Panc1 (cell line): ENCODE measurements around the gene SLC9A1. TPM values are rescaled to one million over a fixed set of nuclear protein-coding genes. Genes with fewer than 3 reads are reported as not detected.
"Not testable (repeated sequence)": the region's sequence is repeated elsewhere in the genome, so short reads cannot be mapped to it uniquely, and the experiment has no call there.

Experiments
- ATAC-seq: fragments of 200-7000 bp; cut with Tn5 transposase; 2 replicates; pipeline ENCODE4 v1.9.1; 2020; ENCODE audit warnings: mild to moderate bottlenecking, moderate library complexity
- BruUV-seq: library from RNA; stranded (reverse); fragments of 400-500 nt; replicated peaks from 2 replicates; lab custom pipeline; 2021; lab: Mats Ljungman, UMichigan
- CTCF ChIA-PET: fragments of 300-600 bp; sonication (Branson Sonifier 250); formaldehyde crosslinking; loops from one replicate; lab custom pipeline; 2022; ENCODE audit warnings: antibody characterized with exemption; lab: Charles Lee
- POLR2A ChIA-PET: fragments of 300-600 bp; sonication (Branson Sonifier 250); formaldehyde crosslinking; loops from one replicate; lab custom pipeline; 2022; ENCODE audit warnings: antibody characterized with exemption; lab: Charles Lee
- DNase-seq: peaks from one replicate; pipeline ENCODE4 v3.0.0-alpha.2; 2010; ENCODE audit warnings: low read depth, low spot score
- H3K27ac ChIP-seq: 2 replicates; pipeline ENCODE4 v1.5.1; 2011; ENCODE audit warnings: mild to moderate bottlenecking, low read length, inconsistent platforms
- H3K27me3 ChIP-seq: fragments of 200-500 bp; sonication (Bioruptor generic); 2 replicates; pipeline ENCODE4 v1.6.0; 2014; ENCODE audit warnings: low read length, inconsistent platforms; ENCODE audit not compliant: control insufficient read depth, insufficient read depth
- H3K36me3 ChIP-seq: fragments of 200-500 bp; sonication (Bioruptor generic); 2 replicates; pipeline ENCODE4 v1.5.1; 2014; ENCODE audit warnings: inconsistent platforms, mild to moderate bottlenecking, low read length, moderate library complexity; ENCODE audit not compliant: control insufficient read depth, insufficient read depth
- H3K4me1 ChIP-seq: 2 replicates; pipeline ENCODE4 v1.5.1; 2011; ENCODE audit warnings: inconsistent platforms, mild to moderate bottlenecking, low read length, moderate library complexity; ENCODE audit not compliant: control insufficient read depth, insufficient read depth
- H3K4me3 ChIP-seq, 2 experiments: 2 replicates each; pipeline ENCODE4 v1.5.1; 2011 to 2012; ENCODE audit warnings: low read depth in 2 of 2, low read length in 2 of 2, mild to moderate bottlenecking in 2 of 2, inconsistent platforms in 1 of 2, moderate library complexity in 1 of 2
- H3K9me3 ChIP-seq: fragments of 200-500 bp; sonication (Bioruptor generic); 2 replicates; pipeline ENCODE4 v1.5.1; 2014; ENCODE audit warnings: low read depth, mild to moderate bottlenecking, inconsistent platforms, low read length, moderate library complexity; ENCODE audit not compliant: control insufficient read depth, insufficient read depth
- CTCF ChIP-seq: fragments of 450-650 bp; IDR thresholded peaks from 2 replicates; pipeline ENCODE4 v1.5.1; 2017; ENCODE audit warnings: mild to moderate bottlenecking
- POLR2AphosphoS5 ChIP-seq: IDR thresholded peaks from 2 replicates; pipeline ENCODE4 v1.6.1; 2012; ENCODE audit warnings: mild to moderate bottlenecking, low read depth, low read length, moderate library complexity
- REST ChIP-seq, 2 experiments: IDR thresholded peaks; 2 replicates each; pipeline ENCODE4 v1.6.1; 2011 to 2012; ENCODE audit warnings: low read depth in 2 of 2, control low read depth in 1 of 2, low read length in 1 of 2, mild to moderate bottlenecking in 1 of 2, moderate library complexity in 1 of 2; ENCODE audit not compliant: insufficient read depth in 1 of 2
- SIN3A ChIP-seq: IDR thresholded peaks from 2 replicates; pipeline ENCODE4 v1.6.1; 2012; ENCODE audit warnings: low read depth, mild to moderate bottlenecking, low read length, moderate library complexity, borderline replicate concordance; ENCODE audit not compliant: insufficient read depth
- TCF7L2 ChIP-seq: IDR thresholded peaks from 2 replicates; pipeline ENCODE4 v1.6.1; 2011; ENCODE audit warnings: mild to moderate bottlenecking, low read depth, low read length, inconsistent platforms
- in situ Hi-C: cut with HindIII; loops from 2 replicates; pipeline ENCODE4 v1.10.0; 2016; ENCODE audit warnings: low sequenced_read_pairs, low pct_unique_long_range_greater_than_20kb
- intact Hi-C: fragments of 100-400 bp; cut with micrococcal nuclease; formaldehyde crosslinking; loops from one replicate; pipeline ENCODE4 v1.10.0; 2022; ENCODE audit not compliant: unreplicated experiment
- total RNA-seq: library from RNA; stranded (reverse); gene quantifications from one replicate; pipeline ENCODE4 v1.2.1, GENCODE V29; 2021; ENCODE audit not compliant: unreplicated experiment

SLC9A1 gene
- total RNA-seq, 1 experiment from 2014 or later, result 31.3 TPM

- no TSS peak for BruUV-seq
- CTCF ChIA-PET, result no interaction called here
- Histone ChIP-seq H3K4me1 (peaks cover 8% of the 10 kb centered on the region; the same call in 1 of the 2 replicates), H3K27me3 (no peaks in the 10 kb centered on the region), H3K36me3 (no peaks in the 10 kb centered on the region), H3K27ac (no peak overlapping the region), H3K4me3 (no peak overlapping the region), H3K9me3 (no peaks in the 10 kb centered on the region)
- DNase-seq (no peak), ATAC-seq (no peak)
- TF ChIP-seq CTCF, result no peak
- no peak for TF ChIP-seq POLR2AphosphoS5
- no peak for TF ChIP-seq REST (IDR thresholded peaks at IDR 0.05; ENCODE audit: insufficient read depth in 1 of 2, low read depth in 2 of 2, low read length in 1 of 2)
- TF ChIP-seq SIN3A, result no peak
- in situ Hi-C loops (no loop called here), intact Hi-C loops (no loop called here)
- POLR2A ChIA-PET, result no interaction called here
These were observed 27.5 kb downstream of the SLC9A1 start for GRCh38 chr1:27127419-27127818.

- no peaks in the 10 kb centered on the region for H3K36me3 ChIP-seq
- ChIA-PET POLR2A (interaction anchor here (0.6 kb wide), 1 partner anchor 143 kb away, joined by 5 read pairs; no protein-coding TSS in a partner anchor), CTCF (no interaction called here)
- no peaks in the 10 kb centered on the region for H3K27me3 ChIP-seq
- no peak overlapping the region for H3K4me3 ChIP-seq
- ATAC-seq, result no peak
- BruUV-seq, result no TSS peak
- no peak overlapping the region for H3K27ac ChIP-seq
- intact Hi-C loops, result no loop called here
- TF ChIP-seq POLR2AphosphoS5, result no peak
- TF ChIP-seq REST (IDR thresholded peaks at IDR 0.05; ENCODE audit: insufficient read depth in 1 of 2, low read depth in 2 of 2, low read length in 1 of 2), result no peak
- no peak for TF ChIP-seq CTCF
- TF ChIP-seq SIN3A, result no peak
- no peak for TF ChIP-seq TCF7L2
- no peaks in the 10 kb centered on the region for H3K9me3 ChIP-seq
- peaks cover 9% of the 10 kb centered on the region; the same call in 1 of the 2 replicates for H3K4me1 ChIP-seq
- in situ Hi-C loops, result no loop called here
- DNase-seq, result no peak
These were observed 28.5 kb downstream of the SLC9A1 start for GRCh38 chr1:27126391-27126790.

GRCh38 chr1:27125125-27125524 is 29.8 kb downstream of the SLC9A1 start:
- H3K27me3 ChIP-seq, H3K27ac ChIP-seq, BruUV-seq, intact Hi-C loops, H3K36me3 ChIP-seq, in situ Hi-C loops, DNase-seq, H3K9me3 ChIP-seq, H3K4me3 ChIP-seq, ATAC-seq, H3K4me1 ChIP-seq: not testable (repeated sequence)
- POLR2A ChIA-PET, result interaction anchor here (0.6 kb wide), 1 partner anchor 30 kb away, joined by 11 read pairs; the partner anchor contains the start of gene SLC9A1
- CTCF ChIA-PET, result interaction anchor here (0.6 kb wide), 1 partner anchor 244 kb away, joined by 3 read pairs; no protein-coding TSS in a partner anchor
